HG02623 (cell line): ENCODE results near the gene KIAA1217.

Experiments
- ATAC-seq: cut with Tn5 transposase; IDR thresholded peaks from one replicate; pipeline ENCODE4 v1.9.1; 2021; ENCODE audit warnings: moderate library complexity; ENCODE audit not compliant: unreplicated experiment

KIAA1217 gene

GRCh38 chr10:24242562-24242961 lies 33.6 kb downstream of the KIAA1217 start:
- no peak for ATAC-seq

- no peak for ATAC-seq
Measured at GRCh38 chr10:24246365-24246764, 37.4 kb downstream of the KIAA1217 start.

GRCh38 chr10:24247841-24248240 lies 38.9 kb downstream of the KIAA1217 start:
- ATAC-seq = no peak

- no peak for ATAC-seq
Measured at GRCh38 chr10:24249829-24250415, 41.0 kb downstream of the KIAA1217 start.

GRCh38 chr10:24251547-24251946 lies 42.6 kb downstream of the KIAA1217 start:
- no peak for ATAC-seq

- no peak for ATAC-seq
Measured at GRCh38 chr10:24254180-24254579, 45.2 kb downstream of the KIAA1217 start.

- ATAC-seq = no peak
Measured at GRCh38 chr10:24255115-24255880, 46.4 kb downstream of the KIAA1217 start.

- no peak for ATAC-seq
Measured at GRCh38 chr10:24255881-24256311, 47.0 kb downstream of the KIAA1217 start.

- no peak for ATAC-seq
Measured at GRCh38 chr10:24256619-24257107, 47.7 kb downstream of the KIAA1217 start.

- no peak for ATAC-seq
Measured at GRCh38 chr10:24257588-24257987, 48.6 kb downstream of the KIAA1217 start.

GRCh38 chr10:24259365-24260130 lies 50.6 kb downstream of the KIAA1217 start:
- no peak for ATAC-seq

GRCh38 chr10:24261627-24262026 lies 52.7 kb downstream of the KIAA1217 start:
- no peak for ATAC-seq

- no peak for ATAC-seq
Measured at GRCh38 chr10:24262929-24263590, 54.1 kb downstream of the KIAA1217 start.

- ATAC-seq = no peak
Measured at GRCh38 chr10:24269476-24269875, 60.5 kb downstream of the KIAA1217 start.

GRCh38 chr10:24272374-24272773 lies 63.4 kb downstream of the KIAA1217 start:
- ATAC-seq = no peak

- ATAC-seq = no peak
Measured at GRCh38 chr10:24277277-24277676, 68.3 kb downstream of the KIAA1217 start.

- ATAC-seq = no peak
Measured at GRCh38 chr10:24277771-24278170, 68.8 kb downstream of the KIAA1217 start.

GRCh38 chr10:24278176-24278889 lies 69.4 kb downstream of the KIAA1217 start:
- no peak for ATAC-seq

- no peak for ATAC-seq
Measured at GRCh38 chr10:24279166-24279565, 70.2 kb downstream of the KIAA1217 start.

- ATAC-seq = no peak
Measured at GRCh38 chr10:24287559-24288195, 78.7 kb downstream of the KIAA1217 start.
